NCI-H2107 treated with DMSO at 0.1 percent for 48 hours (cell line): ENCODE data around the gene OLA1.
A peak's percentile ranks its signal among the peaks of the same experiment; 100 is the strongest.

ENCODE experiments used
- DNase-seq: peaks from one replicate; lab custom pipeline; 2025; ENCODE audit not compliant: unreplicated experiment; lab: John Stamatoyannopoulos, UW

OLA1 gene

DNA sequence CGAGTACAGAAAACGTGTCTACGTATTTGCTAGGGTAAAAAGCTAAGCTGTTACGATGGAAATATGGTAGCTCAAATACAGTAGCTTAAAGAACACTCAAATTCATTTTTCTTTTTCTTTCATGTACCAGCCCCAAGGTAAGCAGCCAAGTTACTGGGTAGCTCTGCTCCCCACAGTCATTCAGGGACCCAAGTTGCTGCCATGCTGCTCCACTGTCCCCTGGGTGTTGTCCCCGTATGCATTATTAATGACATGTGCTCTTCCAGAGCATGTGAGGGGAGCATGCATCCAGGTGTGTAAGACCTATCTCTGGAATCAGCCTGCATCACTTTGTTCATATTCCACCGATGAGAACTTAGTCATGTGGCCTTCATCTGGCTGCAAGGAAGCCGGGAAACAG, 178.1 kb downstream of the OLA1 start:
- DNase-seq, result no peak

DNA sequence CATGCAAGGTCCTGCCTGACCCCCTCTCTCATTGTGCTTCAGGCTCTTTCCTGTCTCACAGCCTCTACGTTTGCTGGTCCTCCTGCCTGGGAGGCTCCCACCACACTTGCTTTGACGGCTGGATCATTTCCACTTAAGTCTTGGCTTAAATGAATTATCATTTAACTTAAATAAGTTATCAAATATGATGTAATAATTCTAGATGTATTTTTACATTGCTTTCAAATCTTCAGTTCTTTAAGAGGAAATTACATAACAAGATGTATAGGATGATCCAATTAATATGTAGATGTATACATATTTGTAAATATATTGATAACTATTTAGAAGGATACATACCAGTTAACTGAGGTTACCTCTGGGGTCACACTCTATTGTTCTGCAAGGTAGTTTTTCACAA, 180.5 kb downstream of the OLA1 start:
- no peak for DNase-seq

DNA sequence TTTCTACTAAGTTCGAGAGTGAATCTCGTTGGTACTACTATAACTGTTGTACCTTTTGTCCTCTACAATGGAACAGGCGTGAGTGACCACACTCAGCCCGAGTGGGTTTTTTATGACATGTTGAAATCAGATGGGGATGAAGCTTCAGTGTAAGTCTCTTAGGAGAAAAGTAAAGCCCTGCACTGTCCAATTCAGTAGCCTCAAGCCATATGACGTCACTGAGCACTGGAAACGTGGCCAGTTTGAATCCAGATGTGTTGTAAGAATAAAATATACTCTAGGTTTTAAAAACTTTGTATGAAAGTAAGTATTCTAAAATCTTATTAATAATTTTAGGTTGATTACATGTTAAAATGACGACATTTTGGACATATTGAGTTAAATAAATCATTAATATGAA, 181.5 kb downstream of the OLA1 start:
- DNase-seq, result no peak

DNA sequence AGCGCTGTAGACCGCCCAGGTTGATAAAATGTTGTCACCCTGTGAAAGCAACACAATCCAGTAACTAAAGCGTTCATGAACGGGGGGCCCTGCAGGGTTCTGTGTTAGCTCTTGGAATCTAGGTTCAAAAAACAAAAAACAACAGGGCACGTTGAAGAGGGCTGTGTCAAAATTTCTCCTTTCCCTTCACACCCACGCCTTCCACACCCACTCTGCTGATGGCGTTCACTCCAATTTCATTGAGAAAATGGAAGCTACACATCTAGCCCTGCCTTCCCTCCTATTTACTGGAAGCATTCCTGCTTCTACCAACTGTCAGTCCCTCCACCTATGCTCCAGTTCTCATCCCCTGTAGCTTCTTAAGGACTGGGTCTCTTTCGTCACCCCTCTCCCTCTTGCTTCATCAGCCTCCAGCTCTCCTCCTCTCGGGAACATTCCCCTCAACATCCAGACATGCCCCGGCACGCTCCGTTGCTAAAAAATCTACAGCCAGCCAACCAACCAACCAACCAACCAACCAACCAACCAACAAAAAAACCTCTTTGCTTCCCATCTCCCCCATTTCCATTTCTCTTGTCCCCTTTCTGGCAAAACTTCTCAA, 184.7 kb downstream of the OLA1 start:
- DNase-seq, result no peak

DNA sequence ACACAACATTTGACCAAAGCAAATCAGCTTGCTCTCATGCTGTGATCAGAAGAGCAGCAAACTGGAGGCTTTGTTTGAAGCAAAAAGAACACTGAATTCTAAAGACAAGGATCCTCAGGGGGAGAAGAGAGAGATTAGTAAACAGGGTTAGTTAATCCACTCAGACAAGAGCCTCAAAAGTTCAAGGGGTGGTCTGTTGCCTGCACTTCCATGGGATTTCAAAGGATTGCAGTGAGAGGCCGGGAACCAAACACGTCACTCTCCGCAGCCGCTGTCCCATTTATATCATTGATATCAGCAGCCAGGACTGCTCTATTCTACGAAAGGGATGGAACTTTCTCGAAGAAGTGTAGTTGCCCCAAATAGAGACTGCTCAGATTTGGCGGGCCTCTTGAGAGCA, 185.4 kb downstream of the OLA1 start:
- DNase-seq, result no peak

DNA sequence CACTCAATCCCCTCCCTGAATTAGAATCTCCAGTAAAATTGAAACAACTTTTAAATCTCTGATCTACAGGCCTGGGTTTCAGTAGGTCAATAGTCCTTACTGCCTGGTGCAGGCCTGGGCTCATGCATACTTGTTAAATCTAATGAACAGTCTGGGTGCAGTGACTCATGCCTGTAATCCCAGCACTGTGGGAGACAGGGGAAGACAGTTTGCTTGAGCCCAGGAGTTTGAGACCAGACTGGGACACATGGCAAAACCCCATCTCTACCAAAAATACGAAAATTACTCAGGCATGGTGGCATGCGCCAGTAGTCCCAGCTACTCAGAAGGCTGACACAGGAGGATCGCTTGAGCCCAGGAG, 188.5 kb downstream of the OLA1 start:
- no peak for DNase-seq

DNA sequence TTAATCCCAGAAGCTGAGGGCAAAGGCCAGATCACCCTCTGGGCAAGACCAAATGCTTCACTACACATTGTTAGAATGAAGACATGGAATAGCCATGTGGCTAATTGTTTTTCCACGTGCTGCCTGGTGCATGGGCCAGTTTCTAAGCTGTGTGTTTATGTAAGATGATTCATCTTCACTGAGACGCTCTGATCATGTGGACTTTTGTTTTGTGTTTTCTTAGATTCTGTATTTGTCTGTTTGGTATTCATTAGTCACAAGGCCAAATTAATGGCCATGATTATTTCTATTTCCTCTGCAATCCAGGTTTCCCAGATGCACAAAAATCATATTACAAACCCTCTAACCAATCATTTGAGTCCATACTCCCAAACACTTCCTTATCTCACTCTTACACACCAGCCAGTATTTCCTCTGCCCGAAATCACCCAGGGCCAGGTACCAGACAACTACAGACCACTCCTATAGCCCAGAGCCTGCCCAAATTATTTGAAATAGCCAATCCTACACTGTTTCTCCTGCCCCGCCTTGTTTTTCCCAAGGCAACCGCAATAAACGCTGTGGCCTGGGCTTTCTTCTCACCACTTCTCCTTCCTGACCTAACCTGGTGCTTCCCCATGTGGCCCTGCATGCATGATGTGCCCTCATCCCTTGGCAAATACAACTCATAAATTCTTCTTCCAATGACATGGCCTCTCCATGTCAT, 189.0 kb downstream of the OLA1 start:
- no peak for DNase-seq

DNA sequence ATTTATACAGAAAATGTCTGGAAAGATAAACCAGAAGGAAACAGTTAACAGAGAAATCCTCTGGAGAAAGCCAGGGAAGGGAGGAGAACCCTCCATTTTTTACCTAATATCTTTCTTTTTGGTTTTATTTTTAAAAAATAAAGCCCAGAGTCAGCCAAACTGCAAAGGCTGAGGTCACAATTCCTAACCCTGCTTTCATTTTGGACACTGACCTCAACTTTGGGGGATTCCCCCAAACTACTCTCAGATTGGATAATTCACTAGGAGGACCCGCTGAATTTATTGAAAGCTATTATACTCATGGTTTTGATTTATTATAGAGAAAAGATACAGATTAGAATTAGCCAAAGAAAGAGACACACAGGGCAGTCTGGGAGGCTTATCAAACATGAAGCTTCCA, 189.9 kb downstream of the OLA1 start:
- DNase-seq, result no peak

DNA sequence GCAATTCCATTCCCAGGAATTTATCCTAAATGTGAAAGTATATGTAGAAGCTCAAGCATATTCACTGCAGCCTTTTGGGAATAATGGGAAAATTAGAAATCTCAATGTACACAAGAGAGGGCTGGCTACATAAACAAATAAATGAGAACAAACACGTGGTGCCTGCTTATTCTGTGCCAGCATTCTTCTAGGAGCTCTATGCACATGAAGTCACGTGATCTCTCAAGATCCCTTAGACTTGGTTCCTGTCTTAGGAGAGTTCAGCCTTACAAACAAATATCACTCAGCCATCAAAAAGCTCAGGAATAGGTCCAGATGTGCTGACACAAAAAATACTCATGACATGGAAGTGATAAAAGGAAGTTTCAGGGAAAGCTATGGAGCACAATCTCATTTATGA, 190.3 kb downstream of the OLA1 start:
- no peak for DNase-seq

DNA sequence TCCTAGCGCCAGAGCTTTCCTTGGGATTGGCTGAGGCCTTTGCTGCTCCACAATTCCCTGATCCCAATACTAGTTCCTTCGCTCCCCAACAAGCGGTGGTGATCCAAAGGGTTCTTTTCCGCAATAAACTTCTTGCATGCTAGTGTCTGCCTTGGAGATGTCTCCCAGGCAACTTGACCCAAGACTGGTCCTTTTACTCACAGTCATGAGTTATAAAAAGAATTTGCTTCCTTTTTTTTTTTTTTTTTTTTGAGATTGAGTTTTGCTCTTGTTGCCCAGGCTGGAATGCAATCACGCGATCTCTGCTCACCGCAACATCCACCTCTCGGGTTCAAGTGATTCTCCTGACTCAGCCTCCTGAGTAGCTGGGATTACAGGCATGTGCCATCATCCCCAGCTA, 193.4 kb downstream of the OLA1 start:
- no peak for DNase-seq

DNA sequence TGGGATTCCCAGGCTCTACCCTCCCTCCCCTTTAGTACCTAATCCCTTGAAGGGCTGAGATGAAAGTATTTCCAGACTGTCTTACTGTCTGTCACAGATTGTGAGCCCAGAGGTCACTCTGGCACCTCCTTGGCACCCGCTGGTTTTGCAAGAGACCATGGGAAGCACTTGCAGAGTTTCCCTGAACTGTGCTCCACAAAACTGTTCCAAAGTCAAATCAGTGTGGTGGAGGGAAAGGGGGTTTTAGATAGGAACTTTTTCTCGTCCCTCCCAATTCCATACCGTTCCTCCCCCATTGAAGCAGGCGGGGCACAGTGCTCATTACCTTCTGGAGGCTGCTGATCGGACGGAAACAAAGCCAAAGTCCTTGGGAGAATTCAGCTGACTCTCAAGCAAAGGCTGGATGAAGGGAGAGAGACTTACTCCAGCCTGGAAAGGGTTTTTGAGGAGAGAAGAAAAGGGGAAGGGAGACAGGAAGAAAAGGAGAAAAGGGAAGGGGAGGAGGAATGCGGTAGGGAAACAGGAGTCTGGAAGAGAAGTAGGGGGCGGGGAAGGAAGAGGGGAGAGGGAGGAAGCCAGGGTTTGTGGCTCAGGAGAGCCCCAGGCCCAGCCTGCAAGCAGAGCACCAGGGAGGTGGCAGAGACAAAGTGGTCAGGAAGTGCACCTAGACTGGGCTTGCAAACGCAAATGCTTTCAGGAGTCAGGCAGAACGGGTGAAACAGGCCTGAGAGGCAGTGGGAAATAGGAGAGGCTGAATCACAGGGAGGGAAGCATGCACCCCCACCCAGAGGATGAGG, 194.8 kb downstream of the OLA1 start:
- no peak for DNase-seq

DNA sequence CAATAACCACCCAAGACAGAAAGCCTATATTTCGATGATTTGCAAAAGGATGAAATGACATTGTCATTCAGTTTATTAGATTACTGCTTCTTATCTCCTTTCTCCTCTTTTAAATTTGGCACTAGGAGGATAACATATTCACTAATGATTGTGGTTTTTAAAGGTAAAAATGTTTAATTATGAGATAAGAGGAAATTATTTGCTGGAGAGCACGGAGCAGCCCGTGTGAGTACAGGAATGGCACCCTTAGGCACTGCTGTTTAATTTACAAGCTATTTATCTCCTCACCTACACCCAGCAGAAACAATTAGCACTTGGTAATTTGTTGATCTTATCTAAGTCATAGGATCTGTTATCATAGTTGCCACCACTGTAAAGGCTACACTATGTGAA, 195.8 kb downstream of the OLA1 start:
- DNase-seq, result no peak

DNA sequence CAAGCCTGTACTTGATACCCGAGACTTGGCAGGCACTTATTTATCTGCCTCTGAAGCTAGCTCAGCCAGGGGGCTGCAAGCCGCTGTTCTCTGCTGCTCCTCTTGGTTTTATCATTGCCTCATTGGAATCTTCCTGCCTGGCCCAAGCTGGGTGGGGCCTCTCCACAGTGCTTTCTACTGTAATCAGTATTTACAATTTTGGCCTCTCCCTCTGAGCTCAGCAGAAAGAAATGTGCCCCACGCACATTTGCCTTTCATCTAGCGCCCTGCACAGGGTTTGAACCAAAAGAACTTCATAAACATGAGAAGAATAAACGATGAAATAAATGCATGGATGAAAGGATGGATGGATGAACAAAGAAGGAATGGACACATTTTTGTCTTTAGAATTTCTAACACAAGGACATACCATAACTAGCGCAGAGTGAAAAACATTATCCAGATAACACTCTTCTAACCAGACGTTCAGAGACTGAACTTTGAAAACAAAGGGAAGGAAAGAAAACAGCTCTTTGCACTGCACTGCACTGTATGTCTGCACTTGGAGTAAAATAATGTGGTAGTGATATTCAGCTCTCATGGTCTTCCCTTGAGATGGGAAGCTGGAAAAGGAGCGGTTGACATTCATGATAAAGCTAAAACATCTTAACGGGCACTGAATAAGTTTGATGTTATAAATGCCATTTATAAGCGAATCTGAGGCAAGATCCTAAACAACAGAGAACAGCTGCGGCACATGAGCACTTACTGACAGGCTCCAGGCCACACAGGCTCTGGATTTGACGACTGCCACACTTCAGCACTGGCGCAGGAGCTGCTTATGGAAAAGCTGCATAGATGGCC, 196.4 kb downstream of the OLA1 start:
- DNase-seq, result no peak

DNA sequence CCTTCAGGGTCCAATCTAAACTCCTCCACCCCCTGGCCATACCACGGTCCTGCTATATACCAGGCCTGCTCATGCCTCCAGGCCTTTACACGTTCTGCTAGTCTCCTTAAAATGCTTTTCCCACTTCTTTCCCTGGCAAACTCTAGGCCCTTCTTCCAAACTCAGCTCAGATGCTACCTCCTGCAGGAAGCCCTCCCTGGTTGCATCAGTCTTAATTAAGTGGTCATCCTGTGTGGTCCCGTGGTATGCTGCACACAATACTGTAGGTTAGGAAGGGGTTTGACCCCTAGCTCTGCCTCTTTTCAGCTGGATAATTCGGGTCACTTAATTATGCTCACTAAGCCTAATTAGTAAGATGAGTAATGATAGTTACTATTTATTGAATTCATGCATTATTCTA, 197.3 kb downstream of the OLA1 start:
- DNase-seq, result no peak

DNA sequence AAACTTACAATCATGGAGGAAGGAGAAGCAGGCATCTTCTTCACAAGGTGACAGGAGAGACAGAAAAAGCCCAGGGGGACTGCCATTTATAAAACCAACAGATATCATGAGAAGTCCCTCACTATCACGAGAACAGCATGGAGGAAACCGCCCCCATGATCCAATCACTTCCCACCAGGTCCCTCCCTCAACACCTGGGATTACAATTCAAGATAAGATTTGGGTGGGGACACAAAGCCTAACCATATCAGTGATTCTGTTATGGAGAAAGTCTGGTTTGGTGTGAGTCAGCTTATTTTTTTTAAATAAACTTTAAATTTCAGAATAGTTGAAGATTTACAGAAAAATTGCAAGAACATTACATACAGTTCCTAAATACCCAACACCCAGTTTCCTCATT, 198.4 kb downstream of the OLA1 start:
- DNase-seq, result no peak

DNA sequence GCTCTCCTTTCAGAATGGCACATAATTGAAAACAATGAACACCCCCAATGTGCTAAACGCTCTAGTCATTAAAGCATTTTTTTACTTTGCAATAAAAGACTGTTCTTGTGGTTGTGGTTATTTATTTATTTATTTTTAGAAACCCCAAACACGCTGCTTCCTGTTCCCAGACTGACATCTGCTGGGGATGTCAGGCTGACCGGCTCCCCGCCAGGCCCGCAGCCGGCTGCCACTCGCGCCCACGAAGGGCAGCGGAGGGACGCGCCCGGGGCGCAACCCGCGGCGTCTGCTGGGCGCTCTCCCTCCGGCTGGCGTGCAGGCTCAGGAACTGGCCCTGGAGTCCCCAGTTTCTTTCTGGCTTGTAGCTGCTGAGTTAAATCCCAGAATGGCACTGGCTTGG, 200.1 kb downstream of the OLA1 start:
- no peak for DNase-seq

DNA sequence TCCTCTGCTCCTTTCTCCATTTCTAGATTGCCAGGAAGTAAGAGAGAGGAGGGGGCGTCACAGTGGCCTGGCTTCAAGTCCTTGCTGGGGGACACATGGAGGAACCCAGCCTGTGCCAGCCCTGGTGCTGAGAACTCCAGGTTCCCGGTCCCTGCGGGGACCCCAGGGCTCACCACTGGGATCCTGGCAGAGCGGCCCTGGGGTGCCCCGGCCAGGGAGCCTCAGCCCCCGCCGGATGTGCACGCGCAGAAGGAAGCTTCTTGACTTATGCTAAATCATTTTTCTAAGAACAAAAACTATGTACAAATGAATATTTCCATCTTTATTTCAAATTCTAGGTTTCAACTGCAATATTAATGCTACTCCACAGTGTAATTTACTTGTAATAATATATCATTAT, 200.6 kb downstream of the OLA1 start:
- no peak for DNase-seq

DNA sequence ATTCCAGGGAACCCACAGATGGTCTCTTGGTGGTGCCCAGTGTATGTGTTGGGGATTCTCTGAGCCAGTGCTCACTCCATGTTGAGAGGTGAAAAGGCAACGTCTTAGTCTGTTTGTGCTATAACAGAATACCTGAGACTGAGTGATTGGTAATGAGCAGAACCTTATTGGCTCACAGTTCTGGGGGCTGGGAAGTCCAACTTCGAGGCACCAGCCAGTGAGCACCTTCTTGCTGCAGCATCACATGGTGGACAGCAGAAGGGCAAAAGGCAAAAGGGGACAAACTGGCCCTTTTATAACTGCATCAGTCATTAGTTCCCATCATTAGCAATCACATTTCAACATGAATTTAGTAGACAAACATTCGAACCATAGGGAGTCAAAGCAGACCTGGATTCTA, 202.2 kb downstream of the OLA1 start:
- DNase-seq, result no peak

DNA sequence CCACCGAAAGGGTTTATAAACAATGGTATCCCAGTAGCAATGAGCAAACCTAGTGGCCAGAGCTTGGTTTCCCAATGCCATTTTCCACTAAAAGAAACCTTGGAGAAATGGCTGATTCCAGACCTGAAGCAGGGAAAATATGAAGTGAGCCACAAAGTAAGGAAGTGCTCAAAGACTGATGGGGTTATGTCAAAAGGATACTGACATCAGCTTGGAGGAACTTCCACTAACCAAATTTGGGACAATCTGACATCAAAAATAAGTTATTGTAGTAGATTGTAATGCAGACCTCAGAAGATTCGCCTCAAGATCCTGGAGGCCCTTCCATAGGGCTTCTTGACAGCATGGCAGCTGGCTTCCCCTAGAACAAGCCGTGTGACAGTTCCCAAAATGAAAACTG, 203.8 kb downstream of the OLA1 start:
- no peak for DNase-seq

DNA sequence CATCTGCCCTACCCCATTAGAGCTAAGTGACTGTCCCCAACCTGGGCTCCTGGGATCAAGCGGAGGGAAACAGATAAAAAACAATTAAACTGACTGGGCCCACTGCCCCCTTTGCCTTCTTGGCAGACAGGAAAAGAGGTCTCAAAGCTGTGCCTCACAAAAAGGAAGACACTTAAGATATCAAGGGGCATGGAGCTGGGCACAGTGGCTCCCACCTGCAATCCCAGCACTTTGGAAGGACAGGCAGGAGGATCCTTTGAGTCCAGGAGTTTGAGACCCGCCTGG, 208.0 kb downstream of the OLA1 start:
- DNase-seq, result no peak

DNA sequence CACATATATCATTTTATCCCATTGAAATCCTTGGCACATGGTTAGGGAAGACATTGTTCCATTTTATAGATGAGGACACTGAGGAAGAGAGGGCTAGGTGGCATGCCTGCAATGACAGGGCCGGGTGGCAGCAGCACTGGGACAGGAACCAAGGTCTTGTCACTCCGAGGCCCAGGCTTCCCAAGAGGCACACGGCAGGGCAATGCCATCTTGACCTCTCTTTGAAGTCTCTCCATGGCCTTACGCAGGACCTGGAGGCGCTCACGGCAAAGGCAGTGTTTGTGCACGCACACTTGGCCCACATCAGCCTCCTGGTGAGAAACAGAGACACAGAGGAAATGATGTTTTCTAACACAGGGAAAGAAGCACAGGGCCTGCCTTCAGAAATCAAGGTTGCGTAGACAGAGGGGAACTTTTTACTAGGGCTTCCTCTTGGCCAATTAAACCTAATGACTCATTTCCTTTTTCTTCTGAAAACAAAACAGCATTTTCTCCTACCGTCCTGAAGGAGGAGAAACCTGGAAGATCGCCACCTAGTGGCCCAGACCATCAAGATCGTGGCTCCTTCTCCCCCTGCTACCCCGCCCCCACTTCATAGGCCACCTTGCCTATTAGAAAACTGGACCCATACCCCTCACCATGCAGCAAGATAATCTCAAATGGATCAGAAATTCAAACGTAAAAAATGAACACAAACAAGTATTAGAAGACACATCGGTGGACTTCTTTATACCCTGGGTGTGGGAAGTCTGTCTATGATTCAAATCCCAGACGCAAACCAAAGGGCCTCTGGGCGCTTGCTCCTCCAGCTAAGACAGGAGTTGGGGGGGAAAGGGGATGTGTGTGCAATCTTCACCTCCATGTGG, 208.5 kb downstream of the OLA1 start:
- peak; percentile 5 for DNase-seq
